Fibroblast of skin of scalp (primary cell): ENCODE data around the gene PTPRD.
"Not testable (repeated sequence)": the region's sequence is repeated elsewhere in the genome, so short reads cannot be mapped to it uniquely, and the experiment has no call there.

ENCODE experiments used
- DNase-seq: peaks from one replicate; pipeline ENCODE4 v3.0.0-alpha.2; 2013

Gene PTPRD

DNA sequence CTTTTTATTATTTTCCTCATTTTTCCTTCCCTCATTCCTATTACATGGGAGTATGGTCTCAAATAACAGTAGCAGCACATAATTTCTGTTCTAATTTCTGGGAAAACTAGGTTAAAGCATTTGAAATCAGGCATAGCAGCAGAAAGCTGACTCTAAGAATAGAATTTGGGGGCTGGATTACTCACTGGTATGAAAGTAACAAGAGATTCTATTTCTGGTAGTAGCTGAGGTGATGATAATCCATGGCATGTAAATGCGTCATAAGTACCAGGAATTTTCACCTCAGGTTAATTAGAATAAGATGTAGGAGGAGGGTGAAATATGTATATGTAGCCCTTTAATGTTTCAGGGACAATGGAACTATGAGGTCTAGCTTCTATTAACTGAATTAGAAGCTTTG, 662.0 kb downstream of the PTPRD start:
- peak; percentile 60 for DNase-seq

DNA sequence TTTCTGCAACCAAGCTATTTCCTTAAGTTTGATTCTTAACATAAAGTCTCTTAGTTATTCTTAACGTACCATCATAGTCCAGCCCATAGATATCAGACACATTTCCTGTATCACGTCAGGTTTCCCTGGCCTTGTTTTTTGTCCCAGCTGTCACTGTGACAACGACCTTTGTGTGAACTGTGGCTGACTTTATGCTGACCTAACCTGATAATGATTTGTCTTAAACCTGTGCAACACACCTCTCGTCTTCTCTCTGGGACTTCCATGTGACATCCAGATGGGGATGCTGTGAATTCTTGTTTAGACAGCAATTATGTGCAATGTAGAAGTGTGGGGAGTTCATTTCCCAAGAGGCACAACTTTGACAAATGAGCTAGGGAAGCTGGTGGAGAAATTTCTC, 662.8 kb downstream of the PTPRD start:
- no peak for DNase-seq

DNA sequence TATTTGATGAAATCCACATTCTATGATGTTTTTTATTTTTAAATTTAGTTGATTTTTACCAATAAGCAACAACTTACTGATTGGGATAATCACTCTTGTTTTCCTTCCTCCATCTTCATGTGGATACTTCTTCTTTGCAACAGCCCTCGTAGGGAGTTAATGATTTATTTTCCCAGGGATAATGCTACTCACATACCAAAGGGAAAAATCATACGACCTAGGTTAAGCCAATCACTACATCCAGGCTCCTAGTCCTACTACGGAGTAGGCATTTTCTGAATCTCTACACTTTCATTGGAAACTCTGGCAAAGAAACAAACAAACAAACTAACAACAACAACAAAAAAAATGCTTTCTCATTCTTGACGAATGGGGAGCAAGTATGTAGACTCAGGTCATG, 663.4 kb downstream of the PTPRD start:
- no peak for DNase-seq

- DNase-seq: no peak
Measured at GRCh38 chr9:9945966-9946365, 666.8 kb downstream of the PTPRD start.

DNA sequence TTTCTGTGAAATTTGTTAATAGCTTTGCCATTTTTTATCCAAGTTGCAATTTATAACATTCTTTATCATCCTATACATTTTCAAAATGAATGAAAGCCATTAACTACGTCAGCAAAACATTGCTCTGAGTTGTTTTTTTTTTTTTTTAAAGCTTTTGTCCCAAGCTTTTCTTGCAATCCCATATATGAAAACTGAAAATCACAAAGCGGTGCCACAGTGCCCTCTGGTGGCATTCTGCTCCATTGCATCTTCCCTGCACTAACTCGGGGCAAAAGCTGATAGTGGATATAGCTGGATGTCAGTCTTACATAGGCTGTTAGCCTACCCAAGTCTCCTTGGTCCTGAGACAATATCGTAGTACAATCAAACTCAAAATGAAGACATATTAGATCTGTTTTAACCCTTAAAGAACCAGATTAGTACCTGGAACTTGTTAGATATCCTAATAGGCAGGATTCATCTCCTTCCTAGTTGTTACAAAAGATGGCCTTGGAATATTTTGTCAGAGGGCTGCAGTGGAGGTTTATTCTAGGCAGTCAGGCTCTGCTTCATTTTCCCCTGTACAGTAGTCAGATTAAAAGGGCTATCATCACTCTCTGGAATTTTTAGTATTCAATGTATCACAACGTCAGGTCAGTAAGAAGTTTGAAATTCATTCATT, 669.9 kb downstream of the PTPRD start:
- DNase-seq: peak; percentile 60

- DNase-seq: no peak
Measured at GRCh38 chr9:9938432-9938831, 674.4 kb downstream of the PTPRD start.

- DNase-seq: not testable (repeated sequence)
Measured at GRCh38 chr9:9931464-9931863, 681.3 kb downstream of the PTPRD start.

- no peak for DNase-seq
Measured at GRCh38 chr9:9924376-9924775, 688.4 kb downstream of the PTPRD start.

- no peak for DNase-seq
Measured at GRCh38 chr9:9921805-9922204, 691.0 kb downstream of the PTPRD start.

DNA sequence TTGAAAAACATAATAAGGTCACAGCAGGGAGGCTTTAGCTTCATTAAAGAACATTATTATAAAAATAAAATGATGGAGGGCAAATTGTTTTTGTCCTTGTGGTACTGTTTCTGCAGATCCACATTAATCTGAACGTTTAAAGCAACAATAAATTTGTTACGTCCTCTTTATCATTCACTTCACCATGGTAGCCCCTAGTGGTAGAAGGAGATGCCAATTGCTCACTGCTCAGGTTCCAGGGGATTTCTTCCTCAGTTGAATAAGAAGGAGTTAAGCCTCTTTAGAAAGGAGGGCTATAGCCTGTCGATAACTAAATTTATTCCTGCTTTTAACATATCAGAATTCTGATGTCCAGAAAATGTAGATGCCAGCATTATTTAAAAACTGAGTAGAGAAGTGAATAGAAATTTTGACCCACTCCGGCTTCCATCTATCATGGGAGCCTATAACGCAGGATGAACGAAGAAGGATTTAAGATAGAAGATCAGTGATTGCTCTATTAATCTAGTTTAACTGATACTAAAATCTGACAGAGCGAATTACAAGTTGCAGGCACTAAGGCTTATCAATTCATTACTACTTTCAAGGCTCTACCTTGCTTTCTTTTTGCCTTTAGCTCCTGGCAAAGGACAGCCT, 692.3 kb downstream of the PTPRD start:
- DNase-seq: no peak

DNA sequence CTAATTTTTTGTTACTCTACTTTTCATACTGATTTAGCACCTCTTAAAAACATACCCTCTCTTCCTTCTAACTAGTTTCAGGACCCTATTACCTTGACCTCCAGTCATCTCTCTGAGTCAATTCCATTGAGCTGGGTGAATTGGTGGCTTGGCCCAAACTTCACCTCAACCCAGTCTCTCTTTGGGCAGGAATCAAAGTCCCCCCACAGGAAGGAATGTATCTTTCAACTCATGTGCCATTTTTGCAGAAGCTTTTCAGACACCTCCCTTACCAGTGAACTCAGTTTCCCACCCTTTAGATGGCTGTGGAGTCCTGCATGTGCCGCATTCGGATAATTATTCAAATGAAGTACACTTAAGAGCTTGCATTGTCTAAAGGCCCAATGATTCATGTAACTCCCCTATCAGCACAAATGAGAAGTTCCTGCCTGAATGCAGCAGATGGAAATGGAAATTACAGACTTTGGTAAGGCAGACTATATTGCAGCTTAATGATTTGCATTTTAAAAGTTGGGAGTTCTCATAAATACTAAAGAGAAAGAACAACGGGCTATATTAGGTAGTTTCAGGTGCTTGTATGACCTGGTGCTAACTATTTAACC, 693.5 kb downstream of the PTPRD start:
- no peak for DNase-seq

DNA sequence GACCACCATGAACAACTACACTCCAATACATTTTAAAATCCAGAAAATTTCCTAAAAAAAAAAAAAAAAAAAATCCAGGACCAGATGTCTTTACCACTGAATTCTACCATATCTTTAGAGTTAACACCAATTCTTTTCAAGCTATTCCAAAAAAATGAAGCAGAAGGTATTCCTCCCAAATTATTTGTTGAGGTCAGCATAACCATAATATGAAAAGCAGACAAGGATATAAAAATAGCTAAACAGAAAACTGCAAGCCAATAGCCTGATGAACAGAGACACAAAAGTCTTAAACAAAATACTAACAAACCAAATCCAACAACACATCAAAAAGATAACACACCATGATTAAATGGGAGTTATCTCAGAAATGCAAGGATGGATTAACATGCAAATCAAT, 695.4 kb downstream of the PTPRD start:
- no peak for DNase-seq

DNA sequence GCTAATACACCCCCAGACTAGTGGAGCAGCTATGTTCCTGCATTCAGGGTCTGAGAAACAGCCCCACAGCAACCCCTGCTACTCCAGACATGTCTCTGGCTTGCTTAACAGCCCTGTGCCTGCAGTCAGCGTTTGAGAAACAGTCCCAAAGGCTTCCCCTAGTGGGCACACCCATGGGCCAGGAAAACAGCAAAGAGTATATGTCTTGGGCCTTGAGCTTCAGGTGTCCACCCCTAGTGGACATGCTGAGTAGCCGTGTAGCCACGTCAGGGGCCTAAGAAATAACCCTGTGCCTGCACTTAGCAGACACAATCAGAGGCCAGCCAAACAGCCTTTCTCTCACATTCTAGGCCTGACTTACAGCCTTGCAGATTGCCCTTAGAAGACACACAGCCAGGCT, 698.6 kb downstream of the PTPRD start:
- DNase-seq: no peak

- no peak for DNase-seq
Measured at GRCh38 chr9:9913276-9913832, 699.4 kb downstream of the PTPRD start.

- DNase-seq: no peak
Measured at GRCh38 chr9:9912459-9912858, 700.3 kb downstream of the PTPRD start.

DNA sequence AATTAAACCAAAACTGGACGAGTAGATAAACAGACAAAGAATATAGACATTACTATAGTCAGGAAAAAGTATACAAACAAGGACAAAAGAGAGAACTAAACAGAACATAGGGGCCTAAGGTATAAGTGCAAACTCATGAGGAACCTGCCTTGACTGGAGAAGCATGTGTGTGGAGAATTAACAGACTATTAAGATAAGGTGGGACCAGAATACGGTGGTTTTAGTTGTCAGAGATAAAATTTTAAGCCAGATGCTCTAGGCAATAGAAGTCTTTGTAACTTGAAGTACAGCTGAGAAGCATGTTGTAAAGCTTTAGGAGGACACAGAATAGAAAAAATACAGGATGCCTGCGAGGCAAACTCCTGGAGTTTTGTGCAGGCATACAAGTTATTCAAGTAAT, 707.1 kb downstream of the PTPRD start:
- DNase-seq: no peak

GRCh38 chr9:9904041-9904440, 708.8 kb downstream of the PTPRD start:
- no peak for DNase-seq

DNA sequence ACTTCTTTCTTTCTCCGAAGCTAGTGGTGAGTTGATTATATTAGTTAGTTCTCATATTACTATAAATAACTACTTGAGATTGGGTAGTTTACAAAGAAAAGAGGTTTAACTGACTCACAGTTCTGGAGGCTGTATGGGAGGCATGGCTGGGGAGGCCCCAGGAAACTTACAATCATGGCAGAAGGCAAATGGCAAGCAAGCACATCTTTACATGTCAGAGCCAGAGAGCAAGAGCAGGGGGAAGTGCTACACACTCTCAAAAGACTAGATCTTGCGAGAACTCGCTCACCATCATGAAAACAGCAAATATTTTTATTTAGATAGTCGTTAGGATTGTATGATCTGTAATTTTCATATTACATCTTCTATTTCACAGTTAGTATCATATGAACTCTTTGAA, 711.2 kb downstream of the PTPRD start:
- no peak for DNase-seq

GRCh38 chr9:9893837-9894236, 719.0 kb downstream of the PTPRD start:
- DNase-seq: no peak

DNA sequence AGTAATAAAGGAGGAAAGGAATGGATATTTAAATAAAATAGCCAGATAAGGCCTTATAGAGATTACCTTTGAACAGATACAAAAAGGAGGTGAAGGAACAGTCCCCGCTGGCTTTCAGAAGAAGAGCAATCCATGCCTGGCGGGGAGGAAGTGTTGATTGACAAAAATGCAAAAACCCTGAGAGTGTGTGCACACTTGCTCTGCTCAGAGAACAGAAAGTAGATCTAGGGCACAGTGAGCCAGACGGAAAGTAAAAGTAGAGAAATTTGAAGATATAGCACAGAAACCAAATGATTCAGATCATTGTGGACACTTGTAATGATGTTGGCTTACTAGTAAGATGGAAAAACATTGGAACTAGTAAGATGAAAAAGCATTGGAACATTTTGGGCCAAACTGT, 720.6 kb downstream of the PTPRD start:
- DNase-seq: no peak

GRCh38 chr9:9881692-9882091, 731.1 kb downstream of the PTPRD start:
- DNase-seq: no peak

DNA sequence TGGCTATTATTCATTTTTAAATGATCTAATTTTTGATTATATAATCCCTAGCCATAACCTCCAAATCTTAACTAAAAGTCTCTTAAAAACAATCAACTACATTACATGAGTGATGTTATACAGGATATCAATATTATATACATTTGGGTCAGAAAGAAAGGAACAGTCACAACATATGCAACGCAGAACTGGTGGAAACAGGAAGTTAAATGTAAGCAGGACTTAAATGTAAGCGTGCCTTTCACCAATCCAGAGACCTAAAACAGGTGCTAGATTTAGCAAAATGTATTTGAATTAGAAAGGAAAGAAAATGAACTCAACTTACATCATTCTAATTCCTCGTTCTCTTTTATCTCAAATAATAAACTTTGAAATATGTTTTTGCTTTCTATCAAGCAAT, 738.5 kb downstream of the PTPRD start:
- DNase-seq: no peak

DNA sequence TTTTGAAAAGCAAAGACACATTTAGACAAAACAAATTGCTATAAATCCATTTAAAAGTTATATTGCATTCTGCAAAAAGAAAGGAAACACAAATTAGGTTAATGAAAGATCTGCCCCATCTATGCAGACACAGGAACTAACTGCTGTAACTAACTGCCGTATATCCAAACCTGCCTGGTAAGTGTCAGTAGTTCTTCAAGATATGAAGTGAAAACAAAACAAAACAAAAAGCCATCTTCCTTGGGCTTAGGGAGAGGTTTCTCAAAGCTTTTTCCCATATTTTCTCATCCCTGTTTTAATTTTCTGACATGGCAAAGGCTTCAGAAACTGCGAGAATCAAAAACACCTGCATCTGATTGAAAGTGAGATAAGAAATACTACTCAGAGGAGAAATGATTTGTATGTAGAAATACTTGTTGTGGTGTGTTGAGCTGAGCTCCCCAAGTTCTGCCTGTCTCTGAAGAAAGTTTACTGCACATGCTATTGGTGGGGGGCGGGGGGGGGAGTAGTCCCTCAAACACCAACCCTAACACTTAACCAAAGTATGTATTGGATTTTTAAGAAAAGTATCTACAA, 750.5 kb downstream of the PTPRD start:
- no peak for DNase-seq
